K562 (cell line): ENCODE measurements around the gene GVQW3. TPM values are rescaled to one million over a fixed set of nuclear protein-coding genes. Genes with fewer than 3 reads are reported as not detected.

Source experiments
- BRD9 ChIP-seq: fragments of 450-650 bp; IDR thresholded peaks from 2 replicates; pipeline ENCODE4 v1.6.1; 2018; ENCODE audit warnings: low read depth; ENCODE audit not compliant: partially characterized antibody
- CCAR2 ChIP-seq: fragments of 200-400 bp; formaldehyde crosslinking; IDR thresholded peaks from 2 replicates; pipeline ENCODE4 v1.6.1; 2017; ENCODE audit warnings: mild to moderate bottlenecking, low read depth, low read length
- CTCF ChIP-seq, 3 experiments: IDR thresholded peaks in 2 of 3; conservative IDR thresholded peaks in 1 of 3; 2 replicates each; pipeline ENCODE4 v1.5.1; 2011 to 2012; ENCODE audit warnings: low read length in 3 of 3, mild to moderate bottlenecking in 3 of 3, control low read depth in 2 of 3, improper control_type of control experiment in 1 of 3, inconsistent platforms in 1 of 3, low read depth in 1 of 3, mixed read lengths in 1 of 3, moderate library complexity in 1 of 3; ENCODE audit not compliant: insufficient read depth in 2 of 3
- FOXO4 ChIP-seq: fragments of 450-650 bp; formaldehyde crosslinking; IDR thresholded peaks from 2 replicates; pipeline ENCODE4 v1.4.0; 2020; ENCODE audit warnings: mild to moderate bottlenecking, moderate library complexity
- FOXP1 ChIP-seq: sonication (generic); formaldehyde crosslinking; IDR thresholded peaks from 2 replicates; pipeline ENCODE4 v1.8.0; 2022; ENCODE audit warnings: mild to moderate bottlenecking, missing genetic modification reagents
- GATAD2A ChIP-seq: fragments of 450-650 bp; IDR thresholded peaks from 2 replicates; pipeline ENCODE4 v1.6.1; 2017
- HDAC1 ChIP-seq, 2 experiments: fragments of 450-650 bp; IDR thresholded peaks; 2 replicates each; pipeline ENCODE4 v1.6.1; 2016 to 2017; ENCODE audit warnings: inconsistent platforms in 1 of 2, mild to moderate bottlenecking in 1 of 2, moderate library complexity in 1 of 2
- HDAC2 ChIP-seq: fragments of 450-650 bp; IDR thresholded peaks from 2 replicates; pipeline ENCODE4 v1.6.1; 2016; ENCODE audit warnings: mild to moderate bottlenecking
- HDAC8 ChIP-seq: fragments of 450-650 bp; IDR thresholded peaks from 2 replicates; pipeline ENCODE4 v1.6.1; 2016; ENCODE audit warnings: mild to moderate bottlenecking, missing genetic modification characterization, moderate library complexity, missing compliant biosample characterization
- HIVEP1 ChIP-seq: fragments of 250-450 bp; sonication (Bioruptor Pico); IDR thresholded peaks from 2 replicates; pipeline ENCODE4 v1.4.0; 2020; ENCODE audit warnings: mild to moderate bottlenecking
- KLF10 ChIP-seq: fragments of 250-450 bp; sonication (Bioruptor Pico); IDR thresholded peaks from 2 replicates; pipeline ENCODE4 v1.6.1; 2021; ENCODE audit warnings: matching md5 sums
- MAFF ChIP-seq: IDR thresholded peaks from 2 replicates; pipeline ENCODE4 v1.6.1; 2012; ENCODE audit warnings: low read length, improper control_type of control experiment
- NR0B1 ChIP-seq: fragments of 450-650 bp; IDR thresholded peaks from one replicate; pipeline ENCODE4 v1.6.1; 2018; ENCODE audit warnings: mild to moderate bottlenecking, moderate library complexity; ENCODE audit not compliant: partially characterized antibody
- NR2F6 ChIP-seq: fragments of 450-650 bp; formaldehyde crosslinking; IDR thresholded peaks from 2 replicates; pipeline ENCODE4 v1.4.0; 2020; ENCODE audit warnings: mild to moderate bottlenecking
- PHB ChIP-seq: fragments of 250-450 bp; sonication (Bioruptor Pico); IDR thresholded peaks from 2 replicates; pipeline ENCODE4 v1.5.0; 2021
- POLR3G ChIP-seq: IDR thresholded peaks from 2 replicates; pipeline ENCODE4 v1.6.1; 2011; ENCODE audit not compliant: insufficient read length, insufficient replicate concordance; ENCODE audit errors: extremely low read depth
- TBP ChIP-seq: optimal IDR thresholded peaks from 2 replicates; pipeline ENCODE3; 2011; ENCODE audit warnings: low read depth, low read length, improper control_type of control experiment
- U2AF1 ChIP-seq: fragments of 200-400 bp; formaldehyde crosslinking; optimal IDR thresholded peaks from 2 replicates; pipeline ENCODE3; 2017; ENCODE audit warnings: mild to moderate bottlenecking, low read depth, low read length, moderate library complexity
- ZNF134 ChIP-seq: fragments of 250-450 bp; sonication (Bioruptor Pico); conservative IDR thresholded peaks from 2 replicates; pipeline ENCODE4 v1.4.0; 2020
- polyA plus RNA-seq, 8 experiments: library from polyadenylated mRNA; depleted of rRNA in 4 of 8; stranded (reverse) in 5 of 8; unstranded in 3 of 8; fragments of >200 nt; fragmentation: Nextera tagmentation in 2 of 8; fragmentation: Illumina TruSeq in 1 of 8; extraction: Ambion mirVana in 2 of 8; extraction: Trizol in 1 of 8; gene quantifications; 2 replicates each; pipeline versions ENCODE4 v1.2.1 to v1.2.3, GENCODE V29; 2011 to 2014; ENCODE audit warnings: inconsistent platforms in 1 of 8, missing spikeins in 1 of 8
- total RNA-seq, 7 experiments: library from RNA; depleted of rRNA in 6 of 7; stranded (reverse); fragments of >200 nt in 6 of 7; fragmentation: Illumina TruSeq in 2 of 7; extraction: Trizol in 2 of 7; gene quantifications; 2 replicates each; pipeline versions ENCODE4 v1.2.1 to v1.2.3, GENCODE V29; 2011 to 2021; ENCODE audit warnings: low replicate concordance in 1 of 7
- TF ChIP-seq, protein P1 (sequence below): fragments of 450-650 bp; formaldehyde crosslinking; IDR thresholded peaks from 2 replicates; pipeline ENCODE4 v1.4.0; 2020; ENCODE audit warnings: mild to moderate bottlenecking, moderate library complexity
- TF ChIP-seq, protein P2 (sequence below): fragments of 250-450 bp; sonication (Bioruptor Pico); IDR thresholded peaks from 2 replicates; pipeline ENCODE4 v1.8.0; 2022; ENCODE audit warnings: moderate library complexity, mild to moderate bottlenecking, inconsistent platforms
- TF ChIP-seq, protein P3 (sequence below): sonication (generic); formaldehyde crosslinking; IDR thresholded peaks from 2 replicates; pipeline ENCODE4 v1.8.1; 2022; ENCODE audit warnings: missing genetic modification reagents

GVQW3 gene
- total and polyA plus RNA-seq, 9 of the 15 experiments (the other 6 are each of a cell fraction or from before 2014, with no cell fraction given): 0.66 to 5.7 (median 2.1) TPM

DNA sequence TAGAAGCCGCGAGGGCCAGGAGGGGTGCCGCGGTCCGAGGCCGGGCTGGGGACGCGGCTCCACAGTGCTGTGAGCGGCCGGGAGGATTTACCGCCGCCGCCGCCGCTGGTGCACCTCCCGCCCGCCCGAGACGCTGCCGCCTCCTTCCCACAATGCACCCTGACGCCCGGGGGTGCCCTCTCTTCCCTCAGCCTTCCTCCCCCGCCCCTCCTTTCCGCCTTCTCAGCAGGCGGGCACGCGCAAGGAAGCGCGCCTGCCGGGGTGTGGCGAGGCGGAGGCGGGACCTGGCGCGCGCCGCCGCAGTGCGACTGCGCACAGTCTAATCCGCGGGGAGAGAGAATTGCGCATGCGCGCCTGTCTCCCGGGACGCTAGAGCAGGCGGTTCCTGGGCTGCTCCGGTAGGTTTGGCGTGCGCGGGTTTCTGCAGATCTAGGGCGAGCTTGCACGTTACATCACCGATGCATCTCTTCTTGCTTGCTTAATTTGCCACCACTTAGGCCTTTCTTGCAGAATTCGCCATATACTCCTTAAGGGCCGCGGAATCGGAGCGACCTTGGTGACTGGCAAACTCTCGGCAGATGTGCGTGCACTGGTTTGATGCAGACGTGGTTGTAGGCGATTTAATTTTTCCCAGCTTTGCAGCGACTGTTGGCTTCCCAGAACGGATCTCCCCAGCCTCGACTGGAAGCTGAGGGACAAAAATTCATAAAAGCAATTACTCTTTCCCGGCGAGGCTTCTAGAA lies at the start of gene GVQW3, which contains the start of gene THAP12 (continued):
- TF ChIP-seq FOXO4: no peak
- TF ChIP-seq PHB (CRISPR knock-in tag): no peak
- no peak for TF ChIP-seq NR0B1
- TF ChIP-seq, protein P1, sequence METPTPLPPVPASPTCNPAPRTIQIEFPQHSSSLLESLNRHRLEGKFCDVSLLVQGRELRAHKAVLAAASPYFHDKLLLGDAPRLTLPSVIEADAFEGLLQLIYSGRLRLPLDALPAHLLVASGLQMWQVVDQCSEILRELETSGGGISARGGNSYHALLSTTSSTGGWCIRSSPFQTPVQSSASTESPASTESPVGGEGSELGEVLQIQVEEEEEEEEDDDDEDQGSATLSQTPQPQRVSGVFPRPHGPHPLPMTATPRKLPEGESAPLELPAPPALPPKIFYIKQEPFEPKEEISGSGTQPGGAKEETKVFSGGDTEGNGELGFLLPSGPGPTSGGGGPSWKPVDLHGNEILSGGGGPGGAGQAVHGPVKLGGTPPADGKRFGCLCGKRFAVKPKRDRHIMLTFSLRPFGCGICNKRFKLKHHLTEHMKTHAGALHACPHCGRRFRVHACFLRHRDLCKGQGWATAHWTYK (CRISPR knock-in tag): peak; percentile 19; the same call in 1 of the 2 replicates
- no peak for TF ChIP-seq CCAR2
- no peak for TF ChIP-seq POLR3G
- TF ChIP-seq ZNF134 (CRISPR knock-in tag): no peak
- TF ChIP-seq BRD9: no peak
- no peak for TF ChIP-seq HIVEP1
- no peak for TF ChIP-seq U2AF1
- no peak; the same call in 1 of the 2 replicates for TF ChIP-seq FOXP1 (CRISPR knock-in tag)
- TF ChIP-seq MAFF: no peak
- peak; percentile 69; the same call in 1 of the 2 replicates for TF ChIP-seq HDAC2
- no peak for TF ChIP-seq KLF10 (CRISPR knock-in tag)
- TF ChIP-seq CTCF (IDR thresholded peaks at IDR 0.05 in 2 of 3, conservative IDR thresholded peaks at IDR 0.05 in 1 of 3; ENCODE audit: insufficient read depth in 2 of 3, low read depth in 1 of 3, low read length in 3 of 3): peak; percentile 30 to 78 (median 62); a peak in 4 of 6 replicates
- no peak for TF ChIP-seq NR2F6 (CRISPR knock-in tag)
- TF ChIP-seq, protein P2, sequence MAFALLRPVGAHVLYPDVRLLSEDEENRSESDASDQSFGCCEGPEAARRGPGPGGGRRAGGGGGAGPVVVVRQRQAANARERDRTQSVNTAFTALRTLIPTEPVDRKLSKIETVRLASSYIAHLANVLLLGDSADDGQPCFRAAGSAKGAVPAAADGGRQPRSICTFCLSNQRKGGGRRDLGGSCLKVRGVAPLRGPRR: no peak
- TF ChIP-seq GATAD2A: no peak
- no peak for TF ChIP-seq HDAC8
- TF ChIP-seq, protein P3, sequence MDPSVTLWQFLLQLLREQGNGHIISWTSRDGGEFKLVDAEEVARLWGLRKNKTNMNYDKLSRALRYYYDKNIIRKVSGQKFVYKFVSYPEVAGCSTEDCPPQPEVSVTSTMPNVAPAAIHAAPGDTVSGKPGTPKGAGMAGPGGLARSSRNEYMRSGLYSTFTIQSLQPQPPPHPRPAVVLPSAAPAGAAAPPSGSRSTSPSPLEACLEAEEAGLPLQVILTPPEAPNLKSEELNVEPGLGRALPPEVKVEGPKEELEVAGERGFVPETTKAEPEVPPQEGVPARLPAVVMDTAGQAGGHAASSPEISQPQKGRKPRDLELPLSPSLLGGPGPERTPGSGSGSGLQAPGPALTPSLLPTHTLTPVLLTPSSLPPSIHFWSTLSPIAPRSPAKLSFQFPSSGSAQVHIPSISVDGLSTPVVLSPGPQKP: no peak
- TF ChIP-seq HDAC1 (IDR thresholded peaks at IDR 0.05): peak in 1 of 2 experiments; percentile 85; a peak in 2 of 4 replicates
- peak; percentile 64 for TF ChIP-seq TBP
